NCI-H2171 (cell line): ENCODE measurements around the gene TMCC1.
"Not testable (repeated sequence)": the region's sequence is repeated elsewhere in the genome, so short reads cannot be mapped to it uniquely, and the experiment has no call there.

Source experiments
- DNase-seq: peaks from one replicate; lab custom pipeline; 2025; lab: John Stamatoyannopoulos, UW

Gene TMCC1

GRCh38 chr3:129622933-129623332 lies 270.6 kb downstream of the TMCC1 start:
- no peak for DNase-seq

GRCh38 chr3:129622226-129622874 lies 271.2 kb downstream of the TMCC1 start:
- no peak for DNase-seq

- no peak for DNase-seq
Measured at GRCh38 chr3:129621626-129622225, 271.8 kb downstream of the TMCC1 start.

- DNase-seq, result no peak
Measured at GRCh38 chr3:129620828-129621559, 272.5 kb downstream of the TMCC1 start.

GRCh38 chr3:129619726-129620162 lies 273.8 kb downstream of the TMCC1 start:
- no peak for DNase-seq

- DNase-seq, result no peak
Measured at GRCh38 chr3:129618901-129619671, 274.4 kb downstream of the TMCC1 start.

- no peak for DNase-seq
Measured at GRCh38 chr3:129618186-129618820, 275.2 kb downstream of the TMCC1 start.

- DNase-seq, result no peak
Measured at GRCh38 chr3:129617381-129618185, 275.9 kb downstream of the TMCC1 start.

GRCh38 chr3:129616713-129617112 lies 276.8 kb downstream of the TMCC1 start:
- no peak for DNase-seq

- no peak for DNase-seq
Measured at GRCh38 chr3:129616291-129616690, 277.2 kb downstream of the TMCC1 start.

- no peak for DNase-seq
Measured at GRCh38 chr3:129615751-129616281, 277.7 kb downstream of the TMCC1 start.

GRCh38 chr3:129614927-129615363 lies 278.6 kb downstream of the TMCC1 start:
- no peak for DNase-seq

GRCh38 chr3:129614435-129614834 lies 279.1 kb downstream of the TMCC1 start:
- DNase-seq, result no peak

GRCh38 chr3:129613367-129613740 lies 280.2 kb downstream of the TMCC1 start:
- no peak for DNase-seq

- DNase-seq, result no peak
Measured at GRCh38 chr3:129612534-129613366, 280.8 kb downstream of the TMCC1 start.

- no peak for DNase-seq
Measured at GRCh38 chr3:129611812-129612533, 281.5 kb downstream of the TMCC1 start.

GRCh38 chr3:129611446-129611800 lies 282.1 kb downstream of the TMCC1 start:
- no peak for DNase-seq

GRCh38 chr3:129610794-129611445 lies 282.6 kb downstream of the TMCC1 start:
- not testable (repeated sequence) for DNase-seq

- no peak for DNase-seq
Measured at GRCh38 chr3:129610276-129610675, 283.2 kb downstream of the TMCC1 start.
